Effector memory CD4-positive, alpha-beta T cell (primary cell): ENCODE results near the gene CCDC8.
"Not testable (repeated sequence)": the region's sequence is repeated elsewhere in the genome, so short reads cannot be mapped to it uniquely, and the experiment has no call there.

Experiments
- DNase-seq, 3 donors: peaks; one replicate each; pipeline ENCODE4 v3.0.0-alpha.2; 2020
- H3K27ac ChIP-seq: 2 replicates; pipeline ENCODE4 v1.7.0; 2013; ENCODE audit warnings: mild to moderate bottlenecking, low read length, moderate library complexity; ENCODE audit not compliant: insufficient read depth, poor library complexity, severe bottlenecking
- H3K27me3 ChIP-seq: replicated peaks from 2 replicates; pipeline ENCODE4 v1.7.0; 2013; ENCODE audit warnings: mild to moderate bottlenecking, low read length; ENCODE audit not compliant: insufficient read depth, control insufficient read depth, poor library complexity, severe bottlenecking
- H3K36me3 ChIP-seq: 2 replicates; pipeline ENCODE4 v1.7.0; 2013; ENCODE audit warnings: mild to moderate bottlenecking, low read length, moderate library complexity; ENCODE audit not compliant: control insufficient read depth, insufficient read depth
- H3K4me1 ChIP-seq: 2 replicates; pipeline ENCODE4 v1.7.0; 2013; ENCODE audit warnings: low read length, mild to moderate bottlenecking; ENCODE audit not compliant: control insufficient read depth, insufficient read depth, poor library complexity, severe bottlenecking
- H3K4me3 ChIP-seq: 2 replicates; pipeline ENCODE4 v1.7.0; 2013; ENCODE audit warnings: low read length, low read depth, mild to moderate bottlenecking; ENCODE audit not compliant: insufficient read depth, poor library complexity, severe bottlenecking
- H3K9me3 ChIP-seq: 2 replicates; pipeline ENCODE4 v1.7.0; 2013; ENCODE audit warnings: mild to moderate bottlenecking, low read length, moderate library complexity; ENCODE audit not compliant: control insufficient read depth

The CCDC8 gene

GRCh38 chr19:46449228-46449627, 35.9 kb upstream of the CCDC8 start:
- no peaks in the 10 kb centered on the region for H3K27me3 ChIP-seq
- DNase-seq: no peak
- H3K4me1 ChIP-seq: no peaks in the 10 kb centered on the region
- H3K27ac ChIP-seq: no peak overlapping the region
- no peak overlapping the region for H3K4me3 ChIP-seq
- H3K9me3 ChIP-seq: no peaks in the 10 kb centered on the region
- no peaks in the 10 kb centered on the region for H3K36me3 ChIP-seq

- Histone ChIP-seq H3K4me3 (no peak overlapping the region), H3K9me3 (no peaks in the 10 kb centered on the region), H3K27me3 (no peaks in the 10 kb centered on the region), H3K36me3 (no peaks in the 10 kb centered on the region), H3K27ac (no peak overlapping the region), H3K4me1 (no peaks in the 10 kb centered on the region)
- DNase-seq: no peak
These were observed 35.2 kb upstream of the CCDC8 start for GRCh38 chr19:46448601-46449000.

- Histone ChIP-seq H3K27me3 (no peaks in the 10 kb centered on the region), H3K4me1 (no peaks in the 10 kb centered on the region), H3K36me3 (no peaks in the 10 kb centered on the region), H3K9me3 (no peaks in the 10 kb centered on the region), H3K4me3 (no peak overlapping the region), H3K27ac (no peak overlapping the region)
- DNase-seq: no peak
These were observed 34.5 kb upstream of the CCDC8 start for GRCh38 chr19:46447824-46448223.

GRCh38 chr19:46447006-46447405, 33.6 kb upstream of the CCDC8 start:
- no peak overlapping the region for H3K27ac ChIP-seq
- H3K36me3 ChIP-seq: no peaks in the 10 kb centered on the region
- no peak for DNase-seq
- H3K9me3 ChIP-seq: no peaks in the 10 kb centered on the region
- no peaks in the 10 kb centered on the region for H3K4me1 ChIP-seq
- H3K27me3 ChIP-seq: no peaks in the 10 kb centered on the region
- no peak overlapping the region for H3K4me3 ChIP-seq

GRCh38 chr19:46446021-46446420, 32.7 kb upstream of the CCDC8 start:
- H3K27ac ChIP-seq: no peak overlapping the region
- H3K27me3 ChIP-seq: no peaks in the 10 kb centered on the region
- DNase-seq: no peak
- no peak overlapping the region for H3K4me3 ChIP-seq
- H3K4me1 ChIP-seq: no peaks in the 10 kb centered on the region
- H3K9me3 ChIP-seq: no peaks in the 10 kb centered on the region
- no peaks in the 10 kb centered on the region for H3K36me3 ChIP-seq

- DNase-seq: no peak
- H3K27ac ChIP-seq: no peak overlapping the region
- no peak overlapping the region for H3K4me3 ChIP-seq
- H3K9me3 ChIP-seq: no peaks in the 10 kb centered on the region
- H3K36me3 ChIP-seq: no peaks in the 10 kb centered on the region
- H3K4me1 ChIP-seq: no peaks in the 10 kb centered on the region
- H3K27me3 ChIP-seq: no peaks in the 10 kb centered on the region
These were observed 29.6 kb upstream of the CCDC8 start for GRCh38 chr19:46442808-46443450.

- Histone ChIP-seq H3K4me3 (no peak overlapping the region), H3K9me3 (no peaks in the 10 kb centered on the region), H3K36me3 (no peaks in the 10 kb centered on the region), H3K27me3 (no peaks in the 10 kb centered on the region), H3K4me1 (no peaks in the 10 kb centered on the region), H3K27ac (no peak overlapping the region)
- DNase-seq: no peak
These were observed 28.5 kb upstream of the CCDC8 start for GRCh38 chr19:46441866-46442265.

GRCh38 chr19:46435689-46436088, 22.3 kb upstream of the CCDC8 start:
- not testable (repeated sequence) for H3K4me1 ChIP-seq, H3K27me3 ChIP-seq, H3K27ac ChIP-seq, DNase-seq, H3K36me3 ChIP-seq, H3K9me3 ChIP-seq, H3K4me3 ChIP-seq

- no peak for DNase-seq
- H3K4me1 ChIP-seq: no peaks in the 10 kb centered on the region
- peaks cover 2% of the 10 kb centered on the region for H3K27me3 ChIP-seq
- no peak overlapping the region for H3K4me3 ChIP-seq
- no peaks in the 10 kb centered on the region for H3K9me3 ChIP-seq
- no peaks in the 10 kb centered on the region for H3K36me3 ChIP-seq
- no peak overlapping the region for H3K27ac ChIP-seq
These were observed 21.6 kb upstream of the CCDC8 start for GRCh38 chr19:46435009-46435408.

- DNase-seq, H3K4me3 ChIP-seq, H3K27ac ChIP-seq, H3K27me3 ChIP-seq, H3K4me1 ChIP-seq, H3K36me3 ChIP-seq, H3K9me3 ChIP-seq: not testable (repeated sequence)
These were observed 20.1 kb upstream of the CCDC8 start for GRCh38 chr19:46433470-46433869.
